HepG2 (cell line): ENCODE data around the gene SDK1. TPM values are rescaled to one million over a fixed set of nuclear protein-coding genes. Genes with fewer than 3 reads are reported as not detected.
A peak's percentile ranks its signal among the peaks of the same experiment; 100 is the strongest.

Source experiments
- AGO2 ChIP-seq: fragments of 200-400 bp; formaldehyde crosslinking; optimal IDR thresholded peaks from 2 replicates; pipeline ENCODE3; 2017; ENCODE audit warnings: mild to moderate bottlenecking, low read depth, low read length, moderate library complexity
- BCL6 ChIP-seq: IDR thresholded peaks from 2 replicates; pipeline ENCODE4 v1.6.1; 2016; ENCODE audit warnings: missing genetic modification reagents, missing compliant biosample characterization
- CENPX ChIP-seq: sonication (generic); formaldehyde crosslinking; IDR thresholded peaks from 2 replicates; pipeline ENCODE4 v1.9.0; 2021; ENCODE audit warnings: mild to moderate bottlenecking, missing genetic modification reagents, moderate library complexity
- EEA1 ChIP-seq: sonication (generic); formaldehyde crosslinking; IDR thresholded peaks from 2 replicates; pipeline ENCODE4 v1.5.1; 2020; ENCODE audit warnings: mild to moderate bottlenecking, missing genetic modification reagents, borderline replicate concordance
- HCFC1 ChIP-seq: fragments of 150-350 bp; IDR thresholded peaks from 2 replicates; pipeline ENCODE4 v1.6.1; 2014; ENCODE audit warnings: low read depth, low read length
- HNRNPK ChIP-seq: fragments of 200-400 bp; formaldehyde crosslinking; IDR thresholded peaks from 2 replicates; pipeline ENCODE4 v1.6.1; 2018; ENCODE audit warnings: low read length, low read depth, moderate library complexity, mild to moderate bottlenecking; ENCODE audit not compliant: poor library complexity, severe bottlenecking
- IKZF4 ChIP-seq: sonication (generic); formaldehyde crosslinking; IDR thresholded peaks from 2 replicates; pipeline ENCODE4 v1.5.1; 2020; ENCODE audit warnings: borderline replicate concordance, mild to moderate bottlenecking, low read depth, missing genetic modification reagents; ENCODE audit errors: not compliant biosample characterization
- JUNB ChIP-seq: sonication (generic); formaldehyde crosslinking; IDR thresholded peaks from 2 replicates; pipeline ENCODE4 v1.8.0; 2022; ENCODE audit warnings: missing genetic modification reagents, mild to moderate bottlenecking, borderline replicate concordance
- KLF16 ChIP-seq, 2 experiments: sonication (generic) in 1 of 2; formaldehyde crosslinking in 1 of 2; IDR thresholded peaks; 2 replicates each; pipeline versions ENCODE4 v1.6.1 to v1.8.0; 2016 to 2023; ENCODE audit warnings: missing genetic modification reagents in 2 of 2, missing compliant biosample characterization in 1 of 2
- NFKBIZ ChIP-seq: IDR thresholded peaks from 2 replicates; pipeline ENCODE4 v1.6.1; 2018; ENCODE audit warnings: missing genetic modification reagents, missing compliant biosample characterization
- ONECUT2 ChIP-seq: sonication (generic); formaldehyde crosslinking; IDR thresholded peaks from 2 replicates; pipeline ENCODE4 v1.4.0; 2020; ENCODE audit warnings: missing genetic modification reagents
- SPEN ChIP-seq: sonication (generic); formaldehyde crosslinking; IDR thresholded peaks from 2 replicates; pipeline ENCODE4 v1.5.1; 2020; ENCODE audit warnings: low read depth, mild to moderate bottlenecking, missing genetic modification reagents
- ZNF274 ChIP-seq: sonication (generic); formaldehyde crosslinking; IDR thresholded peaks from 2 replicates; pipeline ENCODE4 v1.5.1; 2020; ENCODE audit warnings: mild to moderate bottlenecking, missing genetic modification reagents
- ZNF446 ChIP-seq: sonication (generic); formaldehyde crosslinking; IDR thresholded peaks from 2 replicates; pipeline ENCODE4 v1.5.0; 2020; ENCODE audit warnings: mild to moderate bottlenecking, missing genetic modification reagents
- ZNF530 ChIP-seq: sonication (generic); formaldehyde crosslinking; IDR thresholded peaks from 2 replicates; pipeline ENCODE4 v1.5.0; 2020; ENCODE audit warnings: low read depth, mild to moderate bottlenecking, missing genetic modification reagents
- ZSCAN30 ChIP-seq: sonication (generic); formaldehyde crosslinking; IDR thresholded peaks from 2 replicates; pipeline ENCODE4 v1.5.0; 2020; ENCODE audit warnings: mild to moderate bottlenecking, missing genetic modification reagents
- polyA plus RNA-seq, 8 experiments: library from polyadenylated mRNA; depleted of rRNA in 3 of 8; stranded (reverse) in 7 of 8; unstranded in 1 of 8; fragments of >200 nt; fragmentation: Illumina TruSeq in 4 of 8; extraction: Trizol in 4 of 8; gene quantifications; 2 replicates each; pipeline versions ENCODE4 v1.2.1 to v1.2.3, GENCODE V29; 2011 to 2016; ENCODE audit warnings: low read depth in 4 of 8, missing spikeins in 1 of 8, mixed read lengths in 1 of 8; ENCODE audit not compliant: insufficient read depth in 1 of 8
- total RNA-seq, 5 experiments: library from RNA; depleted of rRNA; stranded (reverse); fragments of >200 nt; fragmentation: Illumina TruSeq; extraction: Trizol; gene quantifications; 2 replicates each; pipeline ENCODE4 v1.2.3, GENCODE V29; 2016; ENCODE audit warnings: low read depth in 1 of 5
- TF ChIP-seq, protein P1 (sequence below): sonication (generic); formaldehyde crosslinking; IDR thresholded peaks from 2 replicates; pipeline ENCODE4 v1.4.0; 2020; ENCODE audit warnings: missing genetic modification reagents
- TF ChIP-seq, protein P2 (sequence below): sonication (generic); formaldehyde crosslinking; IDR thresholded peaks from 2 replicates; pipeline ENCODE4 v1.4.0; 2020; ENCODE audit warnings: missing genetic modification reagents; ENCODE audit errors: not compliant biosample characterization
- TF ChIP-seq, protein P3 (sequence below): sonication (generic); formaldehyde crosslinking; IDR thresholded peaks from 2 replicates; pipeline ENCODE4 v1.4.0; 2020; ENCODE audit warnings: missing genetic modification reagents, low read depth, mild to moderate bottlenecking, borderline replicate concordance
- TF ChIP-seq, protein P4 (sequence below): sonication (generic); formaldehyde crosslinking; IDR thresholded peaks from 2 replicates; pipeline ENCODE4 v1.4.0; 2020; ENCODE audit warnings: missing genetic modification reagents
- TF ChIP-seq, protein P5 (sequence below): sonication (generic); formaldehyde crosslinking; conservative IDR thresholded peaks from 2 replicates; pipeline ENCODE4 v1.8.0; 2022; ENCODE audit warnings: low read depth, missing genetic modification reagents
- TF ChIP-seq, protein P6 (sequence below): sonication (generic); formaldehyde crosslinking; IDR thresholded peaks from 2 replicates; pipeline ENCODE4 v1.8.1; 2023; ENCODE audit warnings: mild to moderate bottlenecking, missing genetic modification reagents, borderline replicate concordance
- TF ChIP-seq, protein P7 (sequence below): sonication (generic); formaldehyde crosslinking; IDR thresholded peaks from 2 replicates; pipeline ENCODE4 v1.8.0; 2022; ENCODE audit warnings: mild to moderate bottlenecking, missing genetic modification reagents, moderate library complexity

Gene SDK1
- total and polyA plus RNA-seq, 2 of the 13 experiments (the other 11 are each of a cell fraction or from before 2014, with no cell fraction given), result 0.35 to 2.4 TPM

DNA sequence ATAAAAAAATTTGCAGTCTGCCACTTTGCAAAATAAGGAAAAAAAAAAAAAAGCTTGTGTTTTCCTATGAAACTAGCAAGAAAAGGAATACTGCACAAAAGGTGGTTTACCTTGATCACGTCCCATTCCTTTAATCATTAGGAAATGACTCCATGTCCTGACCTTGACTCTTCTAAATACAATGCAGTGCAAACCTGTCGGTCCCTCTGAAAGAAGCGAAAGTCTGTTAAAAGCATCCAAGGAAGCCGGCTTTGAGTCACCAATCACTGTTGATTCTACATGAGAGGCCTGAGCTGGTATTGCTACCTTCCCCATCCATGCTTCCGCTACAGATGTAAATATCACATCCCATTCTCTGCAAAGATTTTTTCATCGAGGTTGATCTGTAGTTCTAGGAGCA is 652.1 kb downstream of the SDK1 start (continued):
- TF ChIP-seq HNRNPK (no peak), ZNF274 (CRISPR knock-in tag) (no peak), ZSCAN30 (no peak), ZNF530 (CRISPR knock-in tag) (no peak), BCL6 (CRISPR knock-in tag) (peak; percentile 55; the same call in 1 of the 2 replicates), EEA1 (no peak), HCFC1 (no peak), JUNB (CRISPR knock-in tag) (no peak), IKZF4 (CRISPR knock-in tag) (no peak), SPEN (CRISPR knock-in tag) (no peak), KLF16 (CRISPR knock-in tag; IDR thresholded peaks at IDR 0.05) (no peak), ONECUT2 (no peak), CENPX (CRISPR knock-in tag) (no peak), NFKBIZ (CRISPR knock-in tag) (no peak), AGO2 (no peak), ZNF446 (no peak)
- TF ChIP-seq, protein P1, sequence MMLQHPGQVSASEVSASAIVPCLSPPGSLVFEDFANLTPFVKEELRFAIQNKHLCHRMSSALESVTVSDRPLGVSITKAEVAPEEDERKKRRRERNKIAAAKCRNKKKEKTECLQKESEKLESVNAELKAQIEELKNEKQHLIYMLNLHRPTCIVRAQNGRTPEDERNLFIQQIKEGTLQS (CRISPR knock-in tag), result no peak
- TF ChIP-seq, protein P2, sequence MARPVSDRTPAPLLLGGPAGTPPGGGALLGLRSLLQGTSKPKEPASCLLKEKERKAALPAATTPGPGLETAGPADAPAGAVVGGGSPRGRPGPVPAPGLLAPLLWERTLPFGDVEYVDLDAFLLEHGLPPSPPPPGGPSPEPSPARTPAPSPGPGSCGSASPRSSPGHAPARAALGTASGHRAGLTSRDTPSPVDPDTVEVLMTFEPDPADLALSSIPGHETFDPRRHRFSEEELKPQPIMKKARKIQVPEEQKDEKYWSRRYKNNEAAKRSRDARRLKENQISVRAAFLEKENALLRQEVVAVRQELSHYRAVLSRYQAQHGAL (CRISPR knock-in tag), result no peak
- TF ChIP-seq, protein P3, sequence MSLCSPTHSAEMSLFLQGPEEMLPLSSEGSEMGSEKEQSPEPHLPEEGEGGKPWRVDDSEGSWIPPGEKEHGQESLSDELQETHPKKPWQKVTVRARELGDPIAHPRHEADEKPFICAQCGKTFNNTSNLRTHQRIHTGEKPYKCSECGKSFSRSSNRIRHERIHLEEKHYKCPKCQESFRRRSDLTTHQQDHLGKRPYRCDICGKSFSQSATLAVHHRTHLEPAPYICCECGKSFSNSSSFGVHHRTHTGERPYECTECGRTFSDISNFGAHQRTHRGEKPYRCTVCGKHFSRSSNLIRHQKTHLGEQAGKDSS (CRISPR knock-in tag), result no peak
- TF ChIP-seq, protein P4, sequence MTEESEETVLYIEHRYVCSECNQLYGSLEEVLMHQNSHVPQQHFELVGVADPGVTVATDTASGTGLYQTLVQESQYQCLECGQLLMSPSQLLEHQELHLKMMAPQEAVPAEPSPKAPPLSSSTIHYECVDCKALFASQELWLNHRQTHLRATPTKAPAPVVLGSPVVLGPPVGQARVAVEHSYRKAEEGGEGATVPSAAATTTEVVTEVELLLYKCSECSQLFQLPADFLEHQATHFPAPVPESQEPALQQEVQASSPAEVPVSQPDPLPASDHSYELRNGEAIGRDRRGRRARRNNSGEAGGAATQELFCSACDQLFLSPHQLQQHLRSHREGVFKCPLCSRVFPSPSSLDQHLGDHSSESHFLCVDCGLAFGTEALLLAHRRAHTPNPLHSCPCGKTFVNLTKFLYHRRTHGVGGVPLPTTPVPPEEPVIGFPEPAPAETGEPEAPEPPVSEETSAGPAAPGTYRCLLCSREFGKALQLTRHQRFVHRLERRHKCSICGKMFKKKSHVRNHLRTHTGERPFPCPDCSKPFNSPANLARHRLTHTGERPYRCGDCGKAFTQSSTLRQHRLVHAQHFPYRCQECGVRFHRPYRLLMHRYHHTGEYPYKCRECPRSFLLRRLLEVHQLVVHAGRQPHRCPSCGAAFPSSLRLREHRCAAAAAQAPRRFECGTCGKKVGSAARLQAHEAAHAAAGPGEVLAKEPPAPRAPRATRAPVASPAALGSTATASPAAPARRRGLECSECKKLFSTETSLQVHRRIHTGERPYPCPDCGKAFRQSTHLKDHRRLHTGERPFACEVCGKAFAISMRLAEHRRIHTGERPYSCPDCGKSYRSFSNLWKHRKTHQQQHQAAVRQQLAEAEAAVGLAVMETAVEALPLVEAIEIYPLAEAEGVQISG, result no peak
- TF ChIP-seq, protein P5, sequence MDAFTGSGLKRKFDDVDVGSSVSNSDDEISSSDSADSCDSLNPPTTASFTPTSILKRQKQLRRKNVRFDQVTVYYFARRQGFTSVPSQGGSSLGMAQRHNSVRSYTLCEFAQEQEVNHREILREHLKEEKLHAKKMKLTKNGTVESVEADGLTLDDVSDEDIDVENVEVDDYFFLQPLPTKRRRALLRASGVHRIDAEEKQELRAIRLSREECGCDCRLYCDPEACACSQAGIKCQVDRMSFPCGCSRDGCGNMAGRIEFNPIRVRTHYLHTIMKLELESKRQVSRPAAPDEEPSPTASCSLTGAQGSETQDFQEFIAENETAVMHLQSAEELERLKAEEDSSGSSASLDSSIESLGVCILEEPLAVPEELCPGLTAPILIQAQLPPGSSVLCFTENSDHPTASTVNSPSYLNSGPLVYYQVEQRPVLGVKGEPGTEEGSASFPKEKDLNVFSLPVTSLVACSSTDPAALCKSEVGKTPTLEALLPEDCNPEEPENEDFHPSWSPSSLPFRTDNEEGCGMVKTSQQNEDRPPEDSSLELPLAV, result no peak
- TF ChIP-seq, protein P6, sequence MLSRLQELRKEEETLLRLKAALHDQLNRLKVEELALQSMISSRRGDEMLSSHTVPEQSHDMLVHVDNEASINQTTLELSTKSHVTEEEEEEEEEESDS (CRISPR knock-in tag), result no peak
- TF ChIP-seq, protein P7, sequence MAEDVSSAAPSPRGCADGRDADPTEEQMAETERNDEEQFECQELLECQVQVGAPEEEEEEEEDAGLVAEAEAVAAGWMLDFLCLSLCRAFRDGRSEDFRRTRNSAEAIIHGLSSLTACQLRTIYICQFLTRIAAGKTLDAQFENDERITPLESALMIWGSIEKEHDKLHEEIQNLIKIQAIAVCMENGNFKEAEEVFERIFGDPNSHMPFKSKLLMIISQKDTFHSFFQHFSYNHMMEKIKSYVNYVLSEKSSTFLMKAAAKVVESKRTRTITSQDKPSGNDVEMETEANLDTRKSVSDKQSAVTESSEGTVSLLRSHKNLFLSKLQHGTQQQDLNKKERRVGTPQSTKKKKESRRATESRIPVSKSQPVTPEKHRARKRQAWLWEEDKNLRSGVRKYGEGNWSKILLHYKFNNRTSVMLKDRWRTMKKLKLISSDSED (CRISPR knock-in tag), result no peak
